ENCODE data around the gene SRP68. TPM values are rescaled to one million over a fixed set of nuclear protein-coding genes. Genes with fewer than 3 reads are reported as not detected.

SRP68 gene
- total RNA-seq, 1 donor from 2014 or later: 31.7 TPM

GRCh38 chr17:76040376-76040775, 31.9 kb downstream of the SRP68 start:
- H3K27me3 ChIP-seq: no peaks in the 10 kb centered on the region

GRCh38 chr17:76039121-76039520, 33.2 kb downstream of the SRP68 start:
- DNase-seq (ENCODE audit: low spot score): no peak
- Histone ChIP-seq H3F3A (ENCODE audit: low read depth) (peaks cover 34% of the 10 kb centered on the region), H4K20me1 (ENCODE audit: low read depth) (no peaks in the 10 kb centered on the region), H3K27ac (no peak overlapping the region), H2AFZ (replicated peaks) (no peak overlapping the region), H3K9me3 (ENCODE audit: low read depth) (no peaks in the 10 kb centered on the region), H3K4me2 (no peak overlapping the region), H3K4me1 (peaks cover 18% of the 10 kb centered on the region), H3K4me3 (no peak overlapping the region), H3K79me2 (ENCODE audit: low read depth) (no peaks in the 10 kb centered on the region), H3K9ac (no peak overlapping the region), H3K27me3 (no peaks in the 10 kb centered on the region), H3K36me3 (no peaks in the 10 kb centered on the region)
- Mint-ChIP-seq H3K27ac (no peak overlapping the region), H3K36me3 (peaks cover 41% of the 10 kb centered on the region), H3K4me3 (no peak overlapping the region), H3K9me3 (no peaks in the 10 kb centered on the region), H3K27me3 (ENCODE audit: insufficient read depth, low read depth) (no peaks in the 10 kb centered on the region), H3K4me1 (peaks cover 9% of the 10 kb centered on the region)
- TF ChIP-seq EZH2phosphoT487 (IDR thresholded peaks at IDR 0.05) (no peak), CTCF (IDR thresholded peaks at IDR 0.05) (no peak), EZH2 (IDR thresholded peaks at IDR 0.05) (no peak)

More at GRCh38 chr17:76040376-76040775, 31.9 kb downstream of the SRP68 start:
- Mint-ChIP-seq H3K27me3 (ENCODE audit: insufficient read depth, low read depth) (no peaks in the 10 kb centered on the region), H3K36me3 (peaks cover 49% of the 10 kb centered on the region), H3K27ac (no peak overlapping the region), H3K4me1 (peaks cover 7% of the 10 kb centered on the region), H3K9me3 (no peaks in the 10 kb centered on the region), H3K4me3 (no peak overlapping the region)
- Histone ChIP-seq H3K79me2 (ENCODE audit: low read depth) (no peaks in the 10 kb centered on the region), H3K27ac (no peak overlapping the region), H3K4me3 (no peak overlapping the region), H3K9me3 (ENCODE audit: low read depth) (no peaks in the 10 kb centered on the region), H3K36me3 (no peaks in the 10 kb centered on the region), H2AFZ (replicated peaks) (no peak overlapping the region), H3K4me1 (peaks cover 18% of the 10 kb centered on the region), H3K9ac (no peak overlapping the region), H3F3A (ENCODE audit: low read depth) (peaks cover 34% of the 10 kb centered on the region), H3K4me2 (no peak overlapping the region), H4K20me1 (ENCODE audit: low read depth) (no peaks in the 10 kb centered on the region)
- no peak for TF ChIP-seq EZH2 (IDR thresholded peaks at IDR 0.05)
- TF ChIP-seq CTCF (IDR thresholded peaks at IDR 0.05): no peak
- no peak for TF ChIP-seq EZH2phosphoT487 (IDR thresholded peaks at IDR 0.05)
- no peak for DNase-seq (ENCODE audit: low spot score)

GRCh38 chr17:76038050-76038449, 34.3 kb downstream of the SRP68 start:
- no peaks in the 10 kb centered on the region for H3K9me3 ChIP-seq (ENCODE audit: low read depth)
- H2AFZ ChIP-seq (replicated peaks): no peak overlapping the region
- H3K9me3 Mint-ChIP-seq: no peaks in the 10 kb centered on the region
- H3K4me1 Mint-ChIP-seq: peaks cover 11% of the 10 kb centered on the region
- no peak overlapping the region for H3K27ac Mint-ChIP-seq
- H3K36me3 ChIP-seq: no peaks in the 10 kb centered on the region
- DNase-seq (ENCODE audit: low spot score): no peak
- H3K9ac ChIP-seq: no peak overlapping the region
- H3K4me3 Mint-ChIP-seq: no peak overlapping the region
- H3K27ac ChIP-seq: peak overlapping the region; percentile 71
- no peaks in the 10 kb centered on the region for H3K79me2 ChIP-seq (ENCODE audit: low read depth)
- no peaks in the 10 kb centered on the region for H4K20me1 ChIP-seq (ENCODE audit: low read depth)
- peaks cover 18% of the 10 kb centered on the region for H3K4me1 ChIP-seq
- peaks cover 32% of the 10 kb centered on the region for H3K36me3 Mint-ChIP-seq
- TF ChIP-seq EZH2 (IDR thresholded peaks at IDR 0.05) (no peak), EZH2phosphoT487 (IDR thresholded peaks at IDR 0.05) (no peak), CTCF (IDR thresholded peaks at IDR 0.05) (no peak)
- H3K27me3 Mint-ChIP-seq (ENCODE audit: insufficient read depth, low read depth): peaks cover 3% of the 10 kb centered on the region
- H3K4me3 ChIP-seq: no peak overlapping the region
- no peaks in the 10 kb centered on the region for H3K27me3 ChIP-seq
- H3K4me2 ChIP-seq: no peak overlapping the region
- H3F3A ChIP-seq (ENCODE audit: low read depth): peaks cover 34% of the 10 kb centered on the region

Measured in neural progenitor cell (in vitro differentiated cells).